Inflammatory macrophage treated with lipopolysaccharide for 1 hour (primary cell): ENCODE data around the gene SEC16A.

Experiments
- DNase-seq, 2 donors: peaks; one replicate each; pipeline ENCODE4 v3.0.0-alpha.2; 2020 to 2022

SEC16A gene

GRCh38 chr9:136459425-136459824 is 23.4 kb downstream of the SEC16A start:
- DNase-seq = no peak

- no peak for DNase-seq
Observed at GRCh38 chr9:136457326-136457725, 25.5 kb downstream of the SEC16A start.

GRCh38 chr9:136456258-136456657 is 26.6 kb downstream of the SEC16A start:
- DNase-seq = no peak

GRCh38 chr9:136455043-136456002 is 27.5 kb downstream of the SEC16A start:
- no peak for DNase-seq

- no peak for DNase-seq
Observed at GRCh38 chr9:136454026-136454796, 28.6 kb downstream of the SEC16A start.

- DNase-seq = no peak
Observed at GRCh38 chr9:136453326-136453725, 29.5 kb downstream of the SEC16A start.

GRCh38 chr9:136451221-136451877 is 31.5 kb downstream of the SEC16A start:
- DNase-seq = no peak

- DNase-seq = no peak
Observed at GRCh38 chr9:136448655-136449054, 34.2 kb downstream of the SEC16A start.

GRCh38 chr9:136447173-136447778 is 35.6 kb downstream of the SEC16A start:
- DNase-seq = no peak

GRCh38 chr9:136445799-136446198 is 37.0 kb downstream of the SEC16A start:
- no peak for DNase-seq

- no peak for DNase-seq
Observed at GRCh38 chr9:136444102-136444501, 38.7 kb downstream of the SEC16A start.

- no peak for DNase-seq
Observed at GRCh38 chr9:136443687-136444086, 39.2 kb downstream of the SEC16A start.

- no peak for DNase-seq
Observed at GRCh38 chr9:136443087-136443486, 39.8 kb downstream of the SEC16A start.

- DNase-seq = no peak
Observed at GRCh38 chr9:136442265-136442664, 40.6 kb downstream of the SEC16A start.

- DNase-seq = no peak
Observed at GRCh38 chr9:136441681-136442245, 41.1 kb downstream of the SEC16A start.

GRCh38 chr9:136441191-136441680 is 41.6 kb downstream of the SEC16A start:
- DNase-seq = no peak

- DNase-seq = peak; percentile 37 to 84
Observed at GRCh38 chr9:136439481-136440408, 43.1 kb downstream of the SEC16A start, which contains the start of gene INPP5E. INPP5E (minus strand) TSS chr9:136439845; CDS start chr9:136439419, 426 bp downstream.

GRCh38 chr9:136438548-136439480 is 44.0 kb downstream of the SEC16A start:
- peak; percentile 15 to 23 for DNase-seq

GRCh38 chr9:136437839-136438547 is 44.8 kb downstream of the SEC16A start:
- DNase-seq = no peak
